ENCODE results near the gene C17orf100. TPM values are rescaled to one million over a fixed set of nuclear protein-coding genes. Genes with fewer than 3 reads are reported as not detected.
A peak's percentile ranks its signal among the peaks of the same experiment; 100 is the strongest.

C17orf100 gene
- total and polyA plus RNA-seq, 2 of the 13 experiments (the other 11 are each of a cell fraction or from before 2014, with no cell fraction given): 3.6 to 8.7 TPM

DNA sequence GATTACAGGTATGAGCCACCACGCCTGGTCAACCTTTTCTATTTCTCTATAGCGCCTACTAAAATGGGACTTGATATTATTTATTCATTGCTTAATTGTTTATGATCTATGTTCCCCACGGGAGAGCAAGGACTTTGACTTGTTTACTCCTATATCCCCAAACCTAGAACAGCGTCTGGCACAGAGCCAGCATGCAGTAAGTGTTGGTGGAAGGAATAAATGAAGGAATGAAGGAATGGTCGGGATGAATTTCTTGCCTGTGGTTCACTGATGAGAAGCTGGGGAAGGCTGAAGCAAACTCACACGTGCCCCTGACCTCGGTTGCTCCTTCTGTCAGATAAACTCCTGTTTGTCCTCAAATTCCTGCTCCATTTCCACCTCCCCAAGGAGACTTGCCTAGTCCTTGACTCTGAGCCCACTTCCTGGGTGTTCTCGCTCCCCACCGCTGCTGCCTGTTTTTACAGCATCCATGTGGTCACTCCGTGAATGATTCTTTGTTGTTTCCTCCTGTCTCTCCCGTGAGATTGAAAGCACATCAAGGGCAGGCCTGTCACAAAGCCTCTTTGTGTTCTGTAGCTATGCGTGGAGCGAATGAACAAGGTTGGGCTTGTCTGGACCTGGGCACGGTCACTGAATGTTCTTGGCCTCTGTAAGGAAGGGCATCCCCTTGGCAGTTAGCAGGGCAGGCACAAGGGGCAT lies 17.3 kb downstream of the C17orf100 start (continued):
- TF ChIP-seq, protein P1, sequence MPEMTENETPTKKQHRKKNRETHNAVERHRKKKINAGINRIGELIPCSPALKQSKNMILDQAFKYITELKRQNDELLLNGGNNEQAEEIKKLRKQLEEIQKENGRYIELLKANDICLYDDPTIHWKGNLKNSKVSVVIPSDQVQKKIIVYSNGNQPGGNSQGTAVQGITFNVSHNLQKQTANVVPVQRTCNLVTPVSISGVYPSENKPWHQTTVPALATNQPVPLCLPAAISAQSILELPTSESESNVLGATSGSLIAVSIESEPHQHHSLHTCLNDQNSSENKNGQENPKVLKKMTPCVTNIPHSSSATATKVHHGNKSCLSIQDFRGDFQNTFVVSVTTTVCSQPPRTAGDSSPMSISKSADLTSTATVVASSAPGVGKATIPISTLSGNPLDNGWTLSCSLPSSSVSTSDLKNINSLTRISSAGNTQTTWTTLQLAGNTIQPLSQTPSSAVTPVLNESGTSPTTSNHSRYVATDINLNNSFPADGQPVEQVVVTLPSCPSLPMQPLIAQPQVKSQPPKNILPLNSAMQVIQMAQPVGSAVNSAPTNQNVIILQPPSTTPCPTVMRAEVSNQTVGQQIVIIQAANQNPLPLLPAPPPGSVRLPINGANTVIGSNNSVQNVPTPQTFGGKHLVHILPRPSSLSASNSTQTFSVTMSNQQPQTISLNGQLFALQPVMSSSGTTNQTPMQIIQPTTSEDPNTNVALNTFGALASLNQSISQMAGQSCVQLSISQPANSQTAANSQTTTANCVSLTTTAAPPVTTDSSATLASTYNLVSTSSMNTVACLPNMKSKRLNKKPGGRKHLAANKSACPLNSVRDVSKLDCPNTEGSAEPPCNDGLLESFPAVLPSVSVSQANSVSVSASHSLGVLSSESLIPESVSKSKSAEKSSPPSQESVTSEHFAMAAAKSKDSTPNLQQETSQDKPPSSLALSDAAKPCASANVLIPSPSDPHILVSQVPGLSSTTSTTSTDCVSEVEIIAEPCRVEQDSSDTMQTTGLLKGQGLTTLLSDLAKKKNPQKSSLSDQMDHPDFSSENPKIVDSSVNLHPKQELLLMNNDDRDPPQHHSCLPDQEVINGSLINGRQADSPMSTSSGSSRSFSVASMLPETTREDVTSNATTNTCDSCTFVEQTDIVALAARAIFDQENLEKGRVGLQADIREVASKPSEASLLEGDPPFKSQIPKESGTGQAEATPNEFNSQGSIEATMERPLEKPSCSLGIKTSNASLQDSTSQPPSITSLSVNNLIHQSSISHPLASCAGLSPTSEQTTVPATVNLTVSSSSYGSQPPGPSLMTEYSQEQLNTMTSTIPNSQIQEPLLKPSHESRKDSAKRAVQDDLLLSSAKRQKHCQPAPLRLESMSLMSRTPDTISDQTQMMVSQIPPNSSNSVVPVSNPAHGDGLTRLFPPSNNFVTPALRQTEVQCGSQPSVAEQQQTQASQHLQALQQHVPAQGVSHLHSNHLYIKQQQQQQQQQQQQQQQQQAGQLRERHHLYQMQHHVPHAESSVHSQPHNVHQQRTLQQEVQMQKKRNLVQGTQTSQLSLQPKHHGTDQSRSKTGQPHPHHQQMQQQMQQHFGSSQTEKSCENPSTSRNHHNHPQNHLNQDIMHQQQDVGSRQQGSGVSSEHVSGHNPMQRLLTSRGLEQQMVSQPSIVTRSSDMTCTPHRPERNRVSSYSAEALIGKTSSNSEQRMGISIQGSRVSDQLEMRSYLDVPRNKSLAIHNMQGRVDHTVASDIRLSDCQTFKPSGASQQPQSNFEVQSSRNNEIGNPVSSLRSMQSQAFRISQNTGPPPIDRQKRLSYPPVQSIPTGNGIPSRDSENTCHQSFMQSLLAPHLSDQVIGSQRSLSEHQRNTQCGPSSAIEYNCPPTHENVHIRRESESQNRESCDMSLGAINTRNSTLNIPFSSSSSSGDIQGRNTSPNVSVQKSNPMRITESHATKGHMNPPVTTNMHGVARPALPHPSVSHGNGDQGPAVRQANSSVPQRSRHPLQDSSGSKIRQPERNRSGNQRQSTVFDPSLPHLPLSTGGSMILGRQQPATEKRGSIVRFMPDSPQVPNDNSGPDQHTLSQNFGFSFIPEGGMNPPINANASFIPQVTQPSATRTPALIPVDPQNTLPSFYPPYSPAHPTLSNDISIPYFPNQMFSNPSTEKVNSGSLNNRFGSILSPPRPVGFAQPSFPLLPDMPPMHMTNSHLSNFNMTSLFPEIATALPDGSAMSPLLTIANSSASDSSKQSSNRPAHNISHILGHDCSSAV (CRISPR knock-in tag; IDR thresholded peaks at IDR 0.05; ENCODE audit: borderline replicate concordance): no peak
- TF ChIP-seq PPARG (CRISPR knock-in tag; conservative IDR thresholded peaks at IDR 0.05): peak; percentile 84
- no peak for TF ChIP-seq HNRNPLL (IDR thresholded peaks at IDR 0.05; ENCODE audit: low read depth, low read length, poor library complexity, severe bottlenecking)
- TF ChIP-seq ZNF547 (CRISPR knock-in tag; IDR thresholded peaks at IDR 0.05): no peak
- no peak for TF ChIP-seq POLR2AphosphoS5 (IDR thresholded peaks at IDR 0.05; ENCODE audit: low read depth, low read length)
- TF ChIP-seq LBX2 (CRISPR knock-in tag; IDR thresholded peaks at IDR 0.05; ENCODE audit: borderline replicate concordance): no peak
- no peak for TF ChIP-seq HHEX (CRISPR knock-in tag; IDR thresholded peaks at IDR 0.05)
- TF ChIP-seq ZNF782 (CRISPR knock-in tag; IDR thresholded peaks at IDR 0.05; ENCODE audit: borderline replicate concordance): no peak
- TF ChIP-seq IRF9 (CRISPR knock-in tag; IDR thresholded peaks at IDR 0.05; ENCODE audit: borderline replicate concordance): no peak
- TF ChIP-seq GZF1 (CRISPR knock-in tag; IDR thresholded peaks at IDR 0.05): no peak
- no peak for TF ChIP-seq HOXA5 (CRISPR knock-in tag; IDR thresholded peaks at IDR 0.05)
- TF ChIP-seq, protein P2, sequence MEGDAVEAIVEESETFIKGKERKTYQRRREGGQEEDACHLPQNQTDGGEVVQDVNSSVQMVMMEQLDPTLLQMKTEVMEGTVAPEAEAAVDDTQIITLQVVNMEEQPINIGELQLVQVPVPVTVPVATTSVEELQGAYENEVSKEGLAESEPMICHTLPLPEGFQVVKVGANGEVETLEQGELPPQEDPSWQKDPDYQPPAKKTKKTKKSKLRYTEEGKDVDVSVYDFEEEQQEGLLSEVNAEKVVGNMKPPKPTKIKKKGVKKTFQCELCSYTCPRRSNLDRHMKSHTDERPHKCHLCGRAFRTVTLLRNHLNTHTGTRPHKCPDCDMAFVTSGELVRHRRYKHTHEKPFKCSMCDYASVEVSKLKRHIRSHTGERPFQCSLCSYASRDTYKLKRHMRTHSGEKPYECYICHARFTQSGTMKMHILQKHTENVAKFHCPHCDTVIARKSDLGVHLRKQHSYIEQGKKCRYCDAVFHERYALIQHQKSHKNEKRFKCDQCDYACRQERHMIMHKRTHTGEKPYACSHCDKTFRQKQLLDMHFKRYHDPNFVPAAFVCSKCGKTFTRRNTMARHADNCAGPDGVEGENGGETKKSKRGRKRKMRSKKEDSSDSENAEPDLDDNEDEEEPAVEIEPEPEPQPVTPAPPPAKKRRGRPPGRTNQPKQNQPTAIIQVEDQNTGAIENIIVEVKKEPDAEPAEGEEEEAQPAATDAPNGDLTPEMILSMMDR (CRISPR knock-in tag; IDR thresholded peaks at IDR 0.05): peak; percentile 11; the same call in 1 of the 2 replicates
- TF ChIP-seq, protein P3, sequence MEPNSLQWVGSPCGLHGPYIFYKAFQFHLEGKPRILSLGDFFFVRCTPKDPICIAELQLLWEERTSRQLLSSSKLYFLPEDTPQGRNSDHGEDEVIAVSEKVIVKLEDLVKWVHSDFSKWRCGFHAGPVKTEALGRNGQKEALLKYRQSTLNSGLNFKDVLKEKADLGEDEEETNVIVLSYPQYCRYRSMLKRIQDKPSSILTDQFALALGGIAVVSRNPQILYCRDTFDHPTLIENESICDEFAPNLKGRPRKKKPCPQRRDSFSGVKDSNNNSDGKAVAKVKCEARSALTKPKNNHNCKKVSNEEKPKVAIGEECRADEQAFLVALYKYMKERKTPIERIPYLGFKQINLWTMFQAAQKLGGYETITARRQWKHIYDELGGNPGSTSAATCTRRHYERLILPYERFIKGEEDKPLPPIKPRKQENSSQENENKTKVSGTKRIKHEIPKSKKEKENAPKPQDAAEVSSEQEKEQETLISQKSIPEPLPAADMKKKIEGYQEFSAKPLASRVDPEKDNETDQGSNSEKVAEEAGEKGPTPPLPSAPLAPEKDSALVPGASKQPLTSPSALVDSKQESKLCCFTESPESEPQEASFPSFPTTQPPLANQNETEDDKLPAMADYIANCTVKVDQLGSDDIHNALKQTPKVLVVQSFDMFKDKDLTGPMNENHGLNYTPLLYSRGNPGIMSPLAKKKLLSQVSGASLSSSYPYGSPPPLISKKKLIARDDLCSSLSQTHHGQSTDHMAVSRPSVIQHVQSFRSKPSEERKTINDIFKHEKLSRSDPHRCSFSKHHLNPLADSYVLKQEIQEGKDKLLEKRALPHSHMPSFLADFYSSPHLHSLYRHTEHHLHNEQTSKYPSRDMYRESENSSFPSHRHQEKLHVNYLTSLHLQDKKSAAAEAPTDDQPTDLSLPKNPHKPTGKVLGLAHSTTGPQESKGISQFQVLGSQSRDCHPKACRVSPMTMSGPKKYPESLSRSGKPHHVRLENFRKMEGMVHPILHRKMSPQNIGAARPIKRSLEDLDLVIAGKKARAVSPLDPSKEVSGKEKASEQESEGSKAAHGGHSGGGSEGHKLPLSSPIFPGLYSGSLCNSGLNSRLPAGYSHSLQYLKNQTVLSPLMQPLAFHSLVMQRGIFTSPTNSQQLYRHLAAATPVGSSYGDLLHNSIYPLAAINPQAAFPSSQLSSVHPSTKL (CRISPR knock-in tag; IDR thresholded peaks at IDR 0.05): peak; percentile 58
- no peak for TF ChIP-seq FOXK2 (IDR thresholded peaks at IDR 0.05)
